ENCODE data around the gene ELL2.

Gene ELL2

GRCh38 chr5:95976606-95977005, 15.0 kb upstream of the ELL2 start:
- DNase-seq: no peak

- DNase-seq: no peak
These were observed 14.1 kb upstream of the ELL2 start for GRCh38 chr5:95975703-95976102.

- peak in 2 of 5 experiments; percentile 19 to 79 for DNase-seq
These were observed 12.2 kb upstream of the ELL2 start for GRCh38 chr5:95973793-95974325.

GRCh38 chr5:95972196-95972595, 10.5 kb upstream of the ELL2 start:
- DNase-seq: no peak

- DNase-seq: no peak
These were observed 8.7 kb upstream of the ELL2 start for GRCh38 chr5:95970359-95970704.

- no peak for DNase-seq
These were observed 8.2 kb upstream of the ELL2 start for GRCh38 chr5:95969651-95970358.

- no peak for DNase-seq
These were observed 7.4 kb upstream of the ELL2 start for GRCh38 chr5:95969055-95969454.

GRCh38 chr5:95967236-95967635, 5.6 kb upstream of the ELL2 start:
- DNase-seq: no peak

GRCh38 chr5:95966005-95966404, 4.4 kb upstream of the ELL2 start:
- DNase-seq: no peak

- peak in 1 of 5 experiments; percentile 19 for DNase-seq
These were observed 2.2 kb upstream of the ELL2 start for GRCh38 chr5:95963650-95964410.

- DNase-seq: peak in 1 of 5 experiments; percentile 35
These were observed 1.1 kb upstream of the ELL2 start for GRCh38 chr5:95962785-95963184.

GRCh38 chr5:95962475-95962773, 773 bp upstream of the ELL2 start:
- no peak for DNase-seq

GRCh38 chr5:95960667-95961616, 709 bp downstream of the ELL2 start:
- peak; percentile 52 to 85 (median 68) for DNase-seq

GRCh38 chr5:95959888-95960666, 1.6 kb downstream of the ELL2 start:
- peak in 1 of 5 experiments; percentile 28 for DNase-seq

- no peak for DNase-seq
These were observed 2.4 kb downstream of the ELL2 start for GRCh38 chr5:95959051-95959887.

GRCh38 chr5:95958310-95959014, 3.2 kb downstream of the ELL2 start:
- peak in 1 of 5 experiments; percentile 19 for DNase-seq

- no peak for DNase-seq
These were observed 4.0 kb downstream of the ELL2 start for GRCh38 chr5:95957561-95958203.

- DNase-seq: no peak
These were observed 4.8 kb downstream of the ELL2 start for GRCh38 chr5:95956900-95957293.

GRCh38 chr5:95956021-95956899, 5.4 kb downstream of the ELL2 start:
- DNase-seq: no peak

All from T-helper 2 cell (primary cell).